ENCODE results near the gene EXOC4. TPM values are rescaled to one million over a fixed set of nuclear protein-coding genes. Genes with fewer than 3 reads are reported as not detected.

EXOC4 gene
- total RNA-seq, 1 experiment from 2014 or later: 75.8 TPM

DNA sequence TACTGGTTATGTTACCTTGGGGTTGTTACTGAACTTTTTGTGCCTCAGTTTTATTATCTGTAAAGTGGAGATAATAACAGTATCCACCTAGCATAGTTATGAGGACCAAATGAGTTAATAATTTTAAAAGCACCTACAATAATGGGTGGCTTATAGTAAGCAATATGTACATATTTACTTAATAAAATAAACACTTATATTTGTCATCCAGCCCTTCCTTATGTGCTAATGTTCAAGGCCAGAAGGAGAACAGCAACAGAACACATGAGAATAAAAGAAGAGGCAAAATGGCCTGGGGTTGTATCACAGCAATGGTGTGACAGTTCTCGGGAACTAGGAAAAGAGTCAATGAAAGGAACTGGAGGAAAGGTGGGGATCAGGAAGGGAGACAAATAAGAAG is 618.9 kb downstream of the EXOC4 start:
- Histone ChIP-seq H3T11ph (ENCODE audit: low read length) (no peak overlapping the region), H3K23ac (ENCODE audit: insufficient read length, low read depth, low read length) (no peak overlapping the region), H3K4ac (ENCODE audit: low read depth, low read length) (no peak overlapping the region), H4K8ac (replicated peaks; ENCODE audit: insufficient read length, low read depth, low read length) (no peak overlapping the region), H3K56ac (ENCODE audit: insufficient read length, low read depth, low read length) (no peak overlapping the region), H3K27ac (ENCODE audit: insufficient read length, low read depth, low read length) (no peak overlapping the region), H4K20me1 (ENCODE audit: control insufficient read depth, insufficient read depth, insufficient read length) (no peaks in the 10 kb centered on the region), H4K5ac (ENCODE audit: insufficient read length, low read depth, low read length) (no peak overlapping the region), H3K4me1 (ENCODE audit: insufficient read depth, low read length) (no peaks in the 10 kb centered on the region), H3K18ac (ENCODE audit: insufficient read length, low read depth, low read length) (no peak overlapping the region), H3K9ac (ENCODE audit: extremely low read depth, insufficient read length, low read length) (no peak overlapping the region), H3K4me2 (ENCODE audit: insufficient read depth, insufficient read length, low read length) (no peak overlapping the region), H2BK12ac (ENCODE audit: insufficient read length, low read depth, low read length) (no peak overlapping the region), H3K14ac (ENCODE audit: insufficient read depth, low read length) (no peak overlapping the region), H3K79me1 (ENCODE audit: insufficient read depth, low read depth, low read length, poor library complexity, severe bottlenecking) (no peaks in the 10 kb centered on the region), H2BK5ac (ENCODE audit: insufficient read length, low read length) (no peak overlapping the region), H3K23me2 (ENCODE audit: insufficient read length, low read depth, low read length, poor library complexity, severe bottlenecking) (no peaks in the 10 kb centered on the region), H2AK5ac (ENCODE audit: insufficient read length, low read length) (no peak overlapping the region), H4K91ac (ENCODE audit: insufficient read length, low read depth, low read length) (no peak overlapping the region), H2BK15ac (ENCODE audit: low read depth, low read length) (no peak overlapping the region), H2BK20ac (ENCODE audit: low read depth, low read length, poor library complexity, severe bottlenecking) (no peak overlapping the region), H3K79me2 (ENCODE audit: insufficient read depth, low read length) (no peaks in the 10 kb centered on the region), H3K9me3 (ENCODE audit: control insufficient read depth, low read depth, low read length) (no peaks in the 10 kb centered on the region), H3K27me3 (ENCODE audit: insufficient read depth, low read length) (no peaks in the 10 kb centered on the region), H2BK120ac (ENCODE audit: low read depth, low read length, poor library complexity, severe bottlenecking) (no peak overlapping the region), H2AFZ (ENCODE audit: low read length) (no peak overlapping the region)
- TF ChIP-seq, protein P1, sequence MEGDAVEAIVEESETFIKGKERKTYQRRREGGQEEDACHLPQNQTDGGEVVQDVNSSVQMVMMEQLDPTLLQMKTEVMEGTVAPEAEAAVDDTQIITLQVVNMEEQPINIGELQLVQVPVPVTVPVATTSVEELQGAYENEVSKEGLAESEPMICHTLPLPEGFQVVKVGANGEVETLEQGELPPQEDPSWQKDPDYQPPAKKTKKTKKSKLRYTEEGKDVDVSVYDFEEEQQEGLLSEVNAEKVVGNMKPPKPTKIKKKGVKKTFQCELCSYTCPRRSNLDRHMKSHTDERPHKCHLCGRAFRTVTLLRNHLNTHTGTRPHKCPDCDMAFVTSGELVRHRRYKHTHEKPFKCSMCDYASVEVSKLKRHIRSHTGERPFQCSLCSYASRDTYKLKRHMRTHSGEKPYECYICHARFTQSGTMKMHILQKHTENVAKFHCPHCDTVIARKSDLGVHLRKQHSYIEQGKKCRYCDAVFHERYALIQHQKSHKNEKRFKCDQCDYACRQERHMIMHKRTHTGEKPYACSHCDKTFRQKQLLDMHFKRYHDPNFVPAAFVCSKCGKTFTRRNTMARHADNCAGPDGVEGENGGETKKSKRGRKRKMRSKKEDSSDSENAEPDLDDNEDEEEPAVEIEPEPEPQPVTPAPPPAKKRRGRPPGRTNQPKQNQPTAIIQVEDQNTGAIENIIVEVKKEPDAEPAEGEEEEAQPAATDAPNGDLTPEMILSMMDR (conservative IDR thresholded peaks at IDR 0.05): no peak
- Mint-ChIP-seq H3K4me3 (no peak overlapping the region), H3K9me3 (no peaks in the 10 kb centered on the region), H3K27ac (no peak overlapping the region), H3K27me3 (ENCODE audit: low read depth) (no peaks in the 10 kb centered on the region), H3K36me3 (ENCODE audit: insufficient read depth in 1 of 3, low read depth in 3 of 3) (no peaks in the 10 kb centered on the region), H3K4me1 (peaks cover 19 to 23% of the 10 kb centered on the region in 2 experiments)
- no peak for DNase-seq
- no CpG with 5 or more reads among the region's 1 CpG for WGBS (ENCODE audit: extremely low coverage, insufficient read length, low lambda C conversion rate)
